ENCODE data around the gene DISC1.
"Not testable (repeated sequence)": the region's sequence is repeated elsewhere in the genome, so short reads cannot be mapped to it uniquely, and the experiment has no call there.

The DISC1 gene

GRCh38 chr1:231722356-231722755 is 95.8 kb downstream of the DISC1 start:
- Mint-ChIP-seq H3K9me3 (no peaks in the 10 kb centered on the region), H3K4me1 (peaks cover 13% of the 10 kb centered on the region), H3K36me3 (ENCODE audit: low read depth) (no peaks in the 10 kb centered on the region), H3K27me3 (ENCODE audit: low read depth, poor library complexity) (no peaks in the 10 kb centered on the region), H3K4me3 (no peak overlapping the region), H3K27ac (no peak overlapping the region)
- TF ChIP-seq, protein P1, sequence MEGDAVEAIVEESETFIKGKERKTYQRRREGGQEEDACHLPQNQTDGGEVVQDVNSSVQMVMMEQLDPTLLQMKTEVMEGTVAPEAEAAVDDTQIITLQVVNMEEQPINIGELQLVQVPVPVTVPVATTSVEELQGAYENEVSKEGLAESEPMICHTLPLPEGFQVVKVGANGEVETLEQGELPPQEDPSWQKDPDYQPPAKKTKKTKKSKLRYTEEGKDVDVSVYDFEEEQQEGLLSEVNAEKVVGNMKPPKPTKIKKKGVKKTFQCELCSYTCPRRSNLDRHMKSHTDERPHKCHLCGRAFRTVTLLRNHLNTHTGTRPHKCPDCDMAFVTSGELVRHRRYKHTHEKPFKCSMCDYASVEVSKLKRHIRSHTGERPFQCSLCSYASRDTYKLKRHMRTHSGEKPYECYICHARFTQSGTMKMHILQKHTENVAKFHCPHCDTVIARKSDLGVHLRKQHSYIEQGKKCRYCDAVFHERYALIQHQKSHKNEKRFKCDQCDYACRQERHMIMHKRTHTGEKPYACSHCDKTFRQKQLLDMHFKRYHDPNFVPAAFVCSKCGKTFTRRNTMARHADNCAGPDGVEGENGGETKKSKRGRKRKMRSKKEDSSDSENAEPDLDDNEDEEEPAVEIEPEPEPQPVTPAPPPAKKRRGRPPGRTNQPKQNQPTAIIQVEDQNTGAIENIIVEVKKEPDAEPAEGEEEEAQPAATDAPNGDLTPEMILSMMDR (IDR thresholded peaks at IDR 0.05) = no peak
- DNase-seq = no peak

GRCh38 chr1:231723146-231723545 is 96.6 kb downstream of the DISC1 start:
- Mint-ChIP-seq H3K36me3 (ENCODE audit: low read depth) (no peaks in the 10 kb centered on the region), H3K4me3 (no peak overlapping the region), H3K27me3 (ENCODE audit: low read depth, poor library complexity) (no peaks in the 10 kb centered on the region), H3K27ac (no peak overlapping the region), H3K4me1 (peaks cover 13% of the 10 kb centered on the region), H3K9me3 (no peaks in the 10 kb centered on the region)
- TF ChIP-seq, protein P1 (IDR thresholded peaks at IDR 0.05) = no peak
- no peak for DNase-seq

DNA sequence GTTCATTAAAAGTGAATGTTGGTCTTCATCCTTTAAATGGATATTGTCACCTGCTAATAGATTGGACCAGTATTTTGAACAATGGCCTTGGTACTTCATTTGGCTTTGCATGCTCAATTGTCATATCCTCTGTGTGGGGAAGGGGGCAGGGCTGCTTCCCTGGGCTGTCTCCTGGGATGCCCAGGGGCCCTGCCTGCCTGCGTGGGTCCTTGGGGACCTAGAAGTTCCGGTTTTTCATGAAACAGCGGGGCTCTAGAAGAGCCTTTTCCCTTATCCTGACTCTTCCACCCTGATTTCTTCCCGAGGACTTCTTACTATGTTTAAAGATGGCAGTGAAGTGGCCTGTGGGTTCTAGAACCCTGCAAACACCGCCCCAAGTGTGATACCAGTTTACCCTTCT is 97.5 kb downstream of the DISC1 start:
- Mint-ChIP-seq H3K4me3 (no peak overlapping the region), H3K9me3 (no peaks in the 10 kb centered on the region), H3K27me3 (ENCODE audit: low read depth, poor library complexity) (no peaks in the 10 kb centered on the region), H3K27ac (no peak overlapping the region), H3K36me3 (ENCODE audit: low read depth) (no peaks in the 10 kb centered on the region), H3K4me1 (peaks cover 13% of the 10 kb centered on the region)
- TF ChIP-seq, protein P1 (IDR thresholded peaks at IDR 0.05) = no peak
- DNase-seq = no peak

GRCh38 chr1:231724876-231725647 is 98.5 kb downstream of the DISC1 start:
- DNase-seq = peak; percentile 29
- no peaks in the 10 kb centered on the region for H3K27me3 Mint-ChIP-seq (ENCODE audit: low read depth, poor library complexity)
- H3K9me3 Mint-ChIP-seq = no peaks in the 10 kb centered on the region
- TF ChIP-seq, protein P1 (IDR thresholded peaks at IDR 0.05) = peak; percentile 34
- H3K27ac Mint-ChIP-seq = no peak overlapping the region
- H3K4me1 Mint-ChIP-seq = peaks cover 13% of the 10 kb centered on the region
- no peak overlapping the region for H3K4me3 Mint-ChIP-seq
- H3K36me3 Mint-ChIP-seq (ENCODE audit: low read depth) = no peaks in the 10 kb centered on the region

DNA sequence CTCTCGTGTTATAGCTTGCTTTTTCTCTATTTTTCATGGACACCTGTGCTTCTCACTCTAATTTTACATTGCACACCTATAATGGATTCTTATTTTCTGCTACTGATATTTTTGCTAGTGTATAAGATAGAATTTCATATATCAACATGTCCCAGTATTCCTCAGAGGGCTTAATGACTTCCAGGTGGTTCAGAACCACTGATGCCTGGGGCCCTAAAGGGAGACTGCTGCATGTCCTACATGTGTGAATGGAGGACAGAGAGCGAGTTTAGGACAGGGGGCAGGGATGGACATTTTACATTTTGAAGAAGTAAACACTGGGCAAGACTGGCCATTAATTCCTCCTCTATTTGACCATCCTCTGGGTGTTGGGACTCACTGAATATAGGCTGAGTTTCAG is 100.6 kb downstream of the DISC1 start:
- Mint-ChIP-seq H3K27ac (no peak overlapping the region), H3K4me1 (peaks cover 13% of the 10 kb centered on the region), H3K27me3 (ENCODE audit: low read depth, poor library complexity) (no peaks in the 10 kb centered on the region), H3K36me3 (ENCODE audit: low read depth) (no peaks in the 10 kb centered on the region), H3K4me3 (no peak overlapping the region), H3K9me3 (peaks cover 14% of the 10 kb centered on the region)
- TF ChIP-seq, protein P1 (IDR thresholded peaks at IDR 0.05) = no peak
- no peak for DNase-seq

DNA sequence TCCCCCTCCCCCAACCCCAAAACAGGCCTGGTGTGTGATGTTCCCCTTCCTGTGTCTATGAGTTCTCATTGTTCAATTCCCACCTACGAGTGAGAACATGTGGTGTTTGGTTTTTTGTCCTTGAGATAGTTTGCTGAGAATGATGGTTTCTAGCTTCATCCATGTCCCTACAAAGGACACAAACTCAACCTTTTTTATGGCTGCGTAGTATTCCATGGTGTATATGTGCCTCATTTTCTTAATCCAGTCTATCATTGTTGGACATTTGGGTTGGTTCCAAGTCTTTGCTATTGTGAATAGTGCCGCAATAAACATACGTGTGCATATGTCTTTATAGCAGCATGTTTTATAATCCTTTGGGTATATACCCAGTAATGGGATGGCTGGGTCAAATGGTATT is 102.4 kb downstream of the DISC1 start:
- Mint-ChIP-seq H3K4me1 (peaks cover 13% of the 10 kb centered on the region), H3K9me3 (peaks cover 14% of the 10 kb centered on the region)
- DNase-seq; H3K4me3 Mint-ChIP-seq; H3K36me3 Mint-ChIP-seq (ENCODE audit: low read depth); H3K27me3 Mint-ChIP-seq (ENCODE audit: low read depth, poor library complexity); H3K27ac Mint-ChIP-seq: not testable (repeated sequence)
